Sigmoid colon (tissue), 4 donors: Measurements from ENCODE around the gene DIP2B.

Source experiments
- CTCF ChIP-seq, 4 experiments: fragments of 450-650 bp in 3 of 4; fragments of 200-600 bp in 1 of 4; IDR thresholded peaks; one replicate each; pipeline ENCODE4 v1.5.1; 2016 to 2019; ENCODE audit warnings: antibody characterized with exemption in 4 of 4, mild to moderate bottlenecking in 3 of 4, moderate library complexity in 2 of 4
- EP300 ChIP-seq, 4 donors: sonication (generic); formaldehyde crosslinking; IDR thresholded peaks; one replicate each; pipeline ENCODE4 v1.6.1; 2017; ENCODE audit warnings: antibody characterized with exemption in 4 of 4
- POLR2A ChIP-seq, 2 donors: fragments of 450-650 bp; IDR thresholded peaks; one replicate each; pipeline ENCODE4 v1.6.1; 2016; ENCODE audit warnings: antibody characterized with exemption in 2 of 2, mild to moderate bottlenecking in 2 of 2, moderate library complexity in 2 of 2
- POLR2AphosphoS5 ChIP-seq, 4 donors: sonication (generic); formaldehyde crosslinking; IDR thresholded peaks; one replicate each; pipeline ENCODE4 v1.6.1; 2017; ENCODE audit warnings: antibody characterized with exemption in 4 of 4

- TF ChIP-seq CTCF (IDR thresholded peaks at IDR 0.05) = no peak
- TF ChIP-seq EP300 (IDR thresholded peaks at IDR 0.05) = no peak
- no peak for TF ChIP-seq POLR2A (IDR thresholded peaks at IDR 0.05)
- TF ChIP-seq POLR2AphosphoS5 (IDR thresholded peaks at IDR 0.05) = no peak
These were observed 268.1 kb downstream of the DIP2B start for GRCh38 chr12:50772877-50773276.
